NCI-H1105 (cell line): ENCODE measurements around the gene RASL10A.

Experiments
- DNase-seq: peaks from one replicate; lab custom pipeline; 2025; lab: John Stamatoyannopoulos, UW

RASL10A gene

GRCh38 chr22:29338398-29338797, 22.9 kb upstream of the RASL10A start:
- DNase-seq, result no peak

GRCh38 chr22:29337631-29338284, 22.3 kb upstream of the RASL10A start:
- DNase-seq, result no peak

- DNase-seq, result no peak
Observed at GRCh38 chr22:29336751-29337490, 21.4 kb upstream of the RASL10A start.

GRCh38 chr22:29335656-29336055, 20.2 kb upstream of the RASL10A start:
- DNase-seq, result no peak

GRCh38 chr22:29334696-29335344, 19.3 kb upstream of the RASL10A start:
- DNase-seq, result no peak

GRCh38 chr22:29334148-29334547, 18.7 kb upstream of the RASL10A start:
- DNase-seq, result no peak

- DNase-seq, result no peak
Observed at GRCh38 chr22:29332886-29333496, 17.5 kb upstream of the RASL10A start.

- no peak for DNase-seq
Observed at GRCh38 chr22:29331658-29332300, 16.3 kb upstream of the RASL10A start.

- DNase-seq, result no peak
Observed at GRCh38 chr22:29331213-29331612, 15.7 kb upstream of the RASL10A start.

- DNase-seq, result no peak
Observed at GRCh38 chr22:29330753-29331152, 15.3 kb upstream of the RASL10A start.

GRCh38 chr22:29330291-29330690, 14.8 kb upstream of the RASL10A start:
- DNase-seq, result no peak

- DNase-seq, result no peak
Observed at GRCh38 chr22:29329581-29329980, 14.1 kb upstream of the RASL10A start.

- DNase-seq, result no peak
Observed at GRCh38 chr22:29328566-29329500, 13.3 kb upstream of the RASL10A start.

GRCh38 chr22:29328055-29328454, 12.6 kb upstream of the RASL10A start:
- DNase-seq, result no peak

- DNase-seq, result no peak
Observed at GRCh38 chr22:29327089-29327764, 11.7 kb upstream of the RASL10A start.

- DNase-seq, result no peak
Observed at GRCh38 chr22:29326481-29326880, 11.0 kb upstream of the RASL10A start.

GRCh38 chr22:29325785-29326315, 10.4 kb upstream of the RASL10A start:
- DNase-seq, result no peak

- DNase-seq, result no peak
Observed at GRCh38 chr22:29325356-29325755, 9.9 kb upstream of the RASL10A start.

- no peak for DNase-seq
Observed at GRCh38 chr22:29323641-29324040, 8.1 kb upstream of the RASL10A start.

GRCh38 chr22:29320546-29320945, 5.0 kb upstream of the RASL10A start:
- DNase-seq, result no peak
